GM19099 (cell line): ENCODE data around the gene STARD7.

Experiments
- POLR2A ChIP-seq: IDR thresholded peaks from 3 replicates; pipeline ENCODE4 v1.6.1; 2011; ENCODE audit warnings: low read depth; ENCODE audit not compliant: insufficient read length; ENCODE audit errors: extremely low read depth

Gene STARD7

GRCh38 chr2:96207774-96208142 lies 869 bp downstream of the STARD7 start:
- no peak for TF ChIP-seq POLR2A

- TF ChIP-seq POLR2A: no peak
Measured at GRCh38 chr2:96207073-96207773, 1.4 kb downstream of the STARD7 start.

- no peak for TF ChIP-seq POLR2A
Measured at GRCh38 chr2:96205888-96206287, 2.7 kb downstream of the STARD7 start.

GRCh38 chr2:96204836-96205624 lies 3.6 kb downstream of the STARD7 start:
- no peak for TF ChIP-seq POLR2A

- TF ChIP-seq POLR2A: no peak
Measured at GRCh38 chr2:96203130-96204028, 5.2 kb downstream of the STARD7 start.

- TF ChIP-seq POLR2A: no peak
Measured at GRCh38 chr2:96202152-96202854, 6.3 kb downstream of the STARD7 start.

GRCh38 chr2:96201338-96201737 lies 7.3 kb downstream of the STARD7 start:
- TF ChIP-seq POLR2A: no peak

GRCh38 chr2:96198921-96199320 lies 9.7 kb downstream of the STARD7 start:
- TF ChIP-seq POLR2A: no peak

- TF ChIP-seq POLR2A: no peak
Measured at GRCh38 chr2:96197546-96198255, 10.9 kb downstream of the STARD7 start.

GRCh38 chr2:96195410-96196066 lies 13.1 kb downstream of the STARD7 start:
- TF ChIP-seq POLR2A: no peak

- no peak for TF ChIP-seq POLR2A
Measured at GRCh38 chr2:96191937-96192670, 16.5 kb downstream of the STARD7 start.

GRCh38 chr2:96188821-96189526 lies 19.7 kb downstream of the STARD7 start:
- no peak for TF ChIP-seq POLR2A
